Measurements from ENCODE around the gene RNF111.

GRCh38 chr15:59029554-59029953 is 42.1 kb downstream of the RNF111 start:
- no peak for TF ChIP-seq ETS1 (IDR thresholded peaks at IDR 0.05)
- no peak for TF ChIP-seq CTCF (conservative IDR thresholded peaks at IDR 0.05; ENCODE audit: low read depth in 2 of 2)
- no peak for TF ChIP-seq EZH2 (IDR thresholded peaks at IDR 0.05; ENCODE audit: low read depth, unreplicated experiment)
- no peak for TF ChIP-seq JUNB (IDR thresholded peaks at IDR 0.05; ENCODE audit: unreplicated experiment)
- no peak for TF ChIP-seq REST (IDR thresholded peaks at IDR 0.05; ENCODE audit: unreplicated experiment)
- no peak for TF ChIP-seq POLR2AphosphoS5 (IDR thresholded peaks at IDR 0.05; ENCODE audit: low read depth)
- TF ChIP-seq NANOG (IDR thresholded peaks at IDR 0.05; ENCODE audit: borderline replicate concordance) = no peak
- no peak for TF ChIP-seq CREB1 (CRISPR knock-in tag; IDR thresholded peaks at IDR 0.05; ENCODE audit: low read depth)

Data from GM23338 (cell line).